GOT3 (cell line): Measurements from ENCODE around the gene SLC25A26.

ENCODE experiments used
- DNase-seq: peaks from one replicate; lab custom pipeline; 2025; ENCODE audit warnings: mixed read lengths; lab: John Stamatoyannopoulos, UW

SLC25A26 gene

DNA sequence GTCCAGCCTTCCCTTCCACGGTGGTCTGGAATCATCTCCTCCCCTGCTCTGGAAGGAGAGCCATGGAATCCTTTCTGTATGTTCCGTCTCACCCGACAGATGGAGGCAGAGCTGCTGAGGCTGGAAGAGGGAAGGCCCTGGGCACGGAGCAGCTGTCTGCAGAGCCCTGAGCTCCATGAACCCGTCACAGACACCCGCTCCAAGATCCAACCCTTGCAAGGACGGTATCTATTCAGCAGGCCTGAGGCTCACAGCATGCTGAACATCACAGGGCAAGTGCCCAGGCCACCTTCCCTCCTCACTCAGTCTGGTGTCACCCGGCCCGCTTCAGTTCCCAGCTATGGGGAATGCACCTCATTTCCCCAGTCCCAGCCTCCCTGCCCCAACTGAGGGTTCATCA is 176.1 kb downstream of the SLC25A26 start:
- DNase-seq: no peak

DNA sequence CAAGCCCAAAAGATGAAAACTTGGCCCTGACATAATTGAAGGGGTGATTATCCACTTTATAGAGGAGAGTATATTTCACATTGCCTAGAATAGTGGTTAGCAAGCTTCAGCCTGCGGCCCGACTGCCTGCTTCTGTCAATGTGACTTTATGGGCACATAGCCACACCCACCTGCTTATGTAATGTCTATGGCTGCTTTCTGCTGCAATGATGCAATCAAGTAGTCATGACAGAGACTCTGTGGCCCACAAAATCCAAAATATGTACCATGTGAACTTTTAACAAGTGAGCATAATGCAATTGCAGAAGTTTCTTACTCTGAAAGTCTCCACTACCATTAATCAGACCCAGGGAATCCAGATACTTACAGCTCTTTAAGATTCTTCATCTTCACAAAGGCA is 176.9 kb downstream of the SLC25A26 start:
- no peak for DNase-seq

DNA sequence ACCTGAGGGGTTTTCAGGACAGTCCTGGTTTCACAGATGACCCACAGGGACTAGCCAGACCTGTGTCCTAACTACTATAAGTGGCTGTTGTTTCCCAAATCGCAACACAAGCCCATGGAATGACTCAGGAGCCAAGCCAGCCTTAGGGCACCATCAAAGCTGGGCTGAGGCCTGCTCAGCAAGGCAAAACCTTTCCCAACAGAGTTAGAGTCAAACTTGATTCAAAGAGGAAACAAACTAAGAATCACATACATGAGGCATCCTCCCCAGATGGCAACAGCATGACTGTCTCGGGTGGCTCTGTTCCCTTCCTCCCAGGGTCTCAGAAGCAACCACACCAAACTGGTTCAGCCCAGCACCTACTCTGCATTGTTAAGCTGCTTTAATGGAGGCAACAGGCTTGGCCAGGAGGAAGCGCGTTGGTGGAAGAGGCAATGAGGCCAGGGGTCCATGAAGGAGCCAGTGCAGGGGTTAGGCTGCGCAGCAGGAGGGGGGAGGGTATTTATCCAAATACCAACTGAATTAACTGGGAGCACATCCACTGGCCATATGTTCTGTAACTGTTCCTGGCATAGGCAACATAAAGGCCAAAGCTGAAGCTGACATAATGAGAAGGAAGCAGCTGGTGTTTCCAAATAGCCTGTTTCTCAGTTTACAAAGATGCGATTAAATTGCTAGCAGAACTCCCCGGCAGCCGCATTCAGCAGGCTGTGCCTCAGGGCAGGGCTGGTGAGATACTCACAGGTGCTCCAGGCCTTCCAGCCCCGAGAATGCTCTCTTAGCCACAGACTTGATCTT is 177.6 kb downstream of the SLC25A26 start:
- no peak for DNase-seq

DNA sequence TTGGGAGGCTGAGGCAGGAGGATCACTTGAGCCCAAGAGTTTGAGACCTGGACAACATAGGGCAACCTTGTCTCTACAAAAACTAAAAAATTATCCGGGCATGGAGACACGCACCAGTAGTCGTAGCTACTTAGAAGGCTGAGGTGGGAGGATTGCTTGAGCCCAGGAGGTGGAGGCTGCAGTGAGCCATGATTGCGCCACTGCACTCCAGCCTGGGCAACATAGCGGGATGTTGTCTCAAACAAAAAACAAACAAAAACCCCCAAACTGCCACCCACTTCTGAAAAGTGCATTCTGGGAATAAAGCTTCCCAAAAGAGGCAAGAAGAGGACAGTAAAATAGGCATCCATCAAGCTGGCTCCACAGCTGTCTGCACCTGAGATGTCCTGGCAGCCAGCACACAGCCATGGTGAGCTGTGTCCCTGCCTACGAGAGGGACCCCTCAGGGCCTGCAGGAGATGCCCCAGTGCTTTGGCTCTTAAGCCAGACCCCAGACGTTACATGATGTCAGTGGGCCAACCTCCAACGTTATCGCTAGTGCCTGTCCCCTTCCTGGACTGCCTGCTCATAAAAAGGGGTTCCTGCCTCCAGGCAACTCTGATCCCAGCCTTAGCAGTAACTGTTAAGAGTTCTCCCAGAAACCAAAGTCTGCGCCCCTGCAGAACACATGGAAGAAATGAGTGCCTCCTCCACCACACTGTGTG is 178.9 kb downstream of the SLC25A26 start:
- no peak for DNase-seq

DNA sequence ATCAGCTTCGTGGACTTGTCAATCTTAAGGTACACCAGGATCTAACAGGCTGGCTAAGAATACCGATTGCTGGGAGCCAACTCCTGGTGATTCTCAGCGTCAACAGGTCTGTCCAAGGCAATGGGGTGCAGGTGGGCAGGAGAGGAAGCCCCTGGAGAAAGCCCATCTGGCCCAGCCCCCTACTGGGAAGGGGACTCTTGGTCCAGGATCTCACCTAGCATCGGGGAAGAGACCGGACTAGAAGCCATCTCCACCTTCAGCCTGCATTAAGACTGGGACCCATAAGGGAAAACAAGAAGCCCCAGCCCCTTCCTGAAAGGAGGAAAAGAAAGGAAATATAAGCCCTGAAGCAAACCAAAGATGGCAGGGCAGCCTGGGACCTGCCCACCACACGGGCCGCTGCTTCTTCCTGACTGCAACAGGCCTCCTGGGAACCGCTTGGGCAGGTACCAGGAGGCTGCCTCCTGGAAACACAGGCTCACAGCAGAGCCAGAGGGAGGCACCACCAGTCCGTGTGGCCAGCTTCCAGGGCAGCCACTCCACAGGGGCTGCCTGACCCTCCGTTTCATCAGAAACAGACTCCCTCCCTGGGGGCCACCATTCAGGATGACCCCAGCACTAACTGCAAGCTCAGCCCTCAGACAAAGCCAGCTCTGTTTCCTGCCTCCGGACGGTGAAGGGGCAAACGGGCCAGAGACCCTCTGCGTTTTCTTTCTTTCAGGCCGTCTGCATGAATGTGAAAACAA is 179.8 kb downstream of the SLC25A26 start:
- no peak for DNase-seq

DNA sequence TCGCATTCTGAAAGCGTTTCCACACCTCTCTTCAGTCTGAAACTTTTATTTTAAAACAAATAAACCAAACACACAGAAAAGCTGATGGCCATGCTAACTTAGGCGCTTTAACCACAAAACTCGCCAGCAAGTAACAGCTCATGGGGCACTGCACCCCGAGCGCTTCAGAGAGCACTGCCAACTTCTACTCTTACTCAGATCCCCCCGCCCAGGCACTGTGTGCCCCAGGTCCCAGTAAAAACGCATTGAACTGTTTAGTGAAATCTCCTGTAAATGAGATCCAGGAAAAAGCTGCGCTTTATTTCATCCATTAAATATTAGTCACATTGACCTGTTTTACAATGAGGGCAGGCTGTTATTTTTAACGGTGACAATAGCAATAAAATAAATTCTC is 180.4 kb downstream of the SLC25A26 start:
- no peak for DNase-seq

DNA sequence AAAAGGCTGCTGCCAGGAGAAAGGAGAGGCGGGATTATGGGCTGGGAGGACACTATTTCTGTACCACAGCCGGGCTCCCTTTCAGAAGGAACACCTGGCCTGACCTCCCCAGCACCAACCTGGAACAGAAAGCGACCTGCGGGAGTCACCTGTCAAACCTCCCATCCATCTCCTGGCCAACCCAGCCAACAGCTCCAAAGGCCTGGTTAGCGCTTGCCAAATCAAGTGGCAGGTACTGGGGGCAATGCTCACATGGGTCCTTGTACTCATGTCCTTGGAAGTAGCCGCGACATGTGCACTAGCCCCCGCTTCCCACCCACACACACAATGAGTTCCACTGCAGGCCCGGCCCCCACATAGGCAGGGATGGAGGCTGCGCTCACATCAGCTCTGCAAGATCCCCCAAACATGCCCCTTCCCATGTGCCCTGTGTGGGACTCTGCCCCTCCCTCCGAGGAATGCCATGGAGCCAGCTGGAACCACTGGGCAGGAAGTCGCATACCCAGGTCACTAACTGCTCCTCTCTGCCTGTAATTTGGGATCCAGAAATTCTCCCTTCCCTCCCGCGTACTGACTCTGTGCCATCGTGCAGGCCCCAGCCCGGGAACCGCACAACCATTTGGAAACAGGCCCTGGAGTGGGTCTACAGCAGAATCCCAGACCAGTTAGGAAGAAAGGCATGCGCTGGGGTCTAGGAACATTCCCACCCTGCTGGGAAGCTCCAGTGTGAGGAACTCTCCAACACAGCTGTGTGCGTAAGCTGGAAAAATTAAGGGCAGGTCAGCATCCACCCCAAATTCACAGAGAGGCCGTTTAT is 181.1 kb downstream of the SLC25A26 start:
- no peak for DNase-seq

DNA sequence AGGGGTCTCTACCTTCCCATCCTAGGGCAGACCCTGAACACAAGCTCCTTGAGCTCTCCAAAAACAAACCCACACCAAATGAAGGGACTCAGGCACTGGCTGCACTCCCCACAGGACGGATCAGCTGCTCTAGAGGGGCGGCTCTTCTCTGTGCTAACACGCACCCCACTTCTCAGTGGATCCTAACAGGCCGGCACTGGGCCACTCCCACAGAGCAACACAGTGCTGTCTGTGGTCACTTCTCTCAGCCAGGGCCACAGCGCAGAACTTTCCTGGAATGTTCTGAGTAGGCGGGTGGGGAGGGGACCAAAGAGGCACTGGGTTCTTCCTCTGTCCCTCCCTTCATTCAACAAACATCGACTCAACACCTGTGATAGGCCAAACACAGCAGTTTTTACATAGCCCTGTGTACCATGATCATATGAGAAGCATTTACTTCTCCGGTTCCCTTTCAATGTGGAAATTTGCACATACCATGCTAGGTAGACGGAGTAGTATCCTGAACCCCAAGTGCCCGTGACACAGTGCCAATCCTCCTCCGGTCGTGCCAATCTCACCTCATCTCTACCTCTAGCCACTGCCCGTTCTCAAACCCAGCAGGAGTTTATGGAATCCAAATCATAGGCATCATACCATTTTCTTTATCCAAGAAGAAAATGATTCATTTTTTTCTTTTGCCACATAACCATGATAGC is 181.9 kb downstream of the SLC25A26 start:
- no peak for DNase-seq

DNA sequence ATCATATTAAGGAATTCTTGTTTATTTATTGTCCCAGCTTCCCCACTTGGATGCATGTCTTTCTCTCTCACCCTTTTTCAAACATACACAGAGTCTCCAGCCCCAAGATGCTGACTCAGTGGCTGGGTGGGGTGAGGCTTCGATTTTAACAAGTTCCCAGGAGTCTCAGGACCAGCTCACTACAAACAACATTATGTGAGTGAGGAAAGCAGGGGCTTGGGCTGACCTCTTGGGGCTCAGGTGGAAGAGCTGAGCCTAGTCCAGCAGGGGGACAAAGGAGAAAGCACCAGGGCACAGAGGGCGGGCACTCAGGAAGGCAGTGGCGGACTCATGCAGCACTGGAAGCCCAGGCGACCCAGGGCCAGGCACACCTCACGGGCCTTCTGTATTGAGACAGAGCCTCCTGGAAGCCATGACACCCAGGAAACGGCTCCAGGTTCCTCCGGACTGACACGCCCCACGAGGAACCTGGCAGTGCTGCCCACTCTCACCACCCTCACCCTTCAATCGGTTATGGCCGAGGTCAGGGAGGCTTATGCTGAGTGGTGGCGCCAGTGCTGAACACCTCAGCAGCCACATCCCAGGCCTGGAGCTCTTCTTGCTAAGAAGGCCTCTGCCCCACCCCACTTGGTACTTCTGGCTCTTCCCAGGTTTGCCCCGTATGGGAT is 182.7 kb downstream of the SLC25A26 start:
- DNase-seq: no peak

DNA sequence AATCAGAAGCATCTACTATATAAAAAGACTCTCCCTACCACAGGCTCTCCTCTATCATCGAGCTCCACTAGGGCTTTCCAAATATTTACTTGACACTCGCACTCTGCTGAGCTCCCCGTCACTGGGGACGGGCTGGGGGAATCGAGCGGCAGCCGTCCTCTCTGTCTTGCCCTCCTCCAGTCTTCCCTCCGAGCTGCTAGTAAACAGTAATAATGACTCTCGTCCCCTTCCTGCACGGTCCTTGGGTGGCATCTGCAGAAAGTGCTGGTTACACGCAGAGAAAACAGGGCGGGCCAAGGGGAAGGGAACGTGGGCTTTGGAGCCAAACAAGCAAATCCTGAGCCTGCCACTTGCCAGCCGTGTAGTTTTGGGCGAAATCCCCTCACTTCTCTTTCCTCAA is 183.4 kb downstream of the SLC25A26 start:
- no peak for DNase-seq

DNA sequence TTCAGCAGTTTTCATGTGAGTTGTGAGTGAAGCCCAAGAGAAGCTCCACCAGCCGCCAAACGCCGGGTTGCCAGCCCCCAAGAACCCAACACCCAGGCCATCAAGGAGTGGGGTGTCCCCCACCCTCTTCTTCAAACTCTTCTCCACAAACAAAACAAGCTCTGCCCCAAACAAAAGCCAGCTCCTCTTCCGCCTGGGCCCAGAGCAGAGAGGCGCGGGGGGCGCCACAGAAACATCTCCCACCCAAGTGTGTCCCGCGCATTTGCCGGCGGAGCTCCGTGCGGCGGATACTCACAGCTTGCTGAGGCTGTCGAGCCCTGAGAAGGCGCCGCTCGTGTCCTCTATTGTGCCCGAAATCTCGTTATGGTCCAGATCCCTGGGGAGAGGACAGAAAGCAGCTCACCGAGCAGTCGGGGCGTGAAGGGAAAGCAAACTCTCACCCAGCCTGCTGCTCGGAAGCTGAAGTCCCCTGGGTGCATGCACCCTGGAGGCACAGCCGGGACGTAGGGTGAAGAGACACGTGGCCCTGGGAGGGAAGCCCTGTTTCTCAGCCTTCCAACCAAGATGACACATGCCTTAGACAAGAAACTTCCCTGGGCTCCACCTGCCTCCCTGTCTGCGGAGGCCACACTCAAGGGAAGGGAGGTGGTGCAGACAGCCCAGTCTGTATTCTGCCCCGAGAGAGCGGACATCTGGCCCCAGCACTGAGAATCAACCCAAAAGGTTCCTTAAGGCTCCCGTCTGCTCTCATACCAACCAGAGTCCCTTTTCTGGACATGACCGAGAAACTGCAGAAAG is 184.3 kb downstream of the SLC25A26 start:
- DNase-seq: no peak

DNA sequence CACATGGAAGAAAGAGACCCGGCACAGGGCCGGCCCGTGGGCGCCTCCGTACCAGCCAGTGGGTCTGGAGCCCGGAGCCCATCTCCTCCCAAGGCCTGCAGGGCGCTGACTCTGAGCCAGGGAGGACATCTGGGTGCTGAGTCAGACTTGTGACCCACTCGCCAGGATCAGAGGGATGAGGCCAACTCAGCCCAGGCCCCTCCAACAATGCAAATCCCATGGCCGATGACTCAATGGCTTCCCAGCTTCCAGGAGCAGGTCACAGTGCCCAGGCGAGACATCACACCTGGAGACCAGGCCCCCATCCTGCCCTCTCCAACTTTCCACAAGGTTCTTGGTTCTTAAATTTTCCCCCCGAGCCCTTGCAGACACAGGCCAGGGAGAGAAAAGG is 184.9 kb downstream of the SLC25A26 start:
- no peak for DNase-seq

DNA sequence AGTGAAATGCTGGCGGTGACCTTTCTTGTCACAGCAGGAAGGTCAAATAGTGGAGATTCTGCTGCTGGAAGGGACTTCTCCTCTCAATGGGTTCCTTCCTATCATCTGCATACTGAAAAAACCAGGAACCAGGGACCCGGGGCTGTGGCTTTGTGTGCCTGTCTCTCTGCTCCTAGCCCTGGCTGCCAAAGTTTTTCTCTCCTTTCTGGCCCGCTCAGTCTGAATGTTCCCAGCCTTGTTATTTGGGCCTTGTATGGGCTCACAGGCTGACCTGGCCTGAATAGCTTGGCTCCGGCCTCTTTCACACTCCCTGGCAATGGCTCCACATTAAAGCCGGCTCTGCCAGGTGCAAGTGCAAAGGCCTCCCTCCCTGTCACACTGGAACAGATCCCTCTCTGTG is 185.4 kb downstream of the SLC25A26 start:
- DNase-seq: no peak

DNA sequence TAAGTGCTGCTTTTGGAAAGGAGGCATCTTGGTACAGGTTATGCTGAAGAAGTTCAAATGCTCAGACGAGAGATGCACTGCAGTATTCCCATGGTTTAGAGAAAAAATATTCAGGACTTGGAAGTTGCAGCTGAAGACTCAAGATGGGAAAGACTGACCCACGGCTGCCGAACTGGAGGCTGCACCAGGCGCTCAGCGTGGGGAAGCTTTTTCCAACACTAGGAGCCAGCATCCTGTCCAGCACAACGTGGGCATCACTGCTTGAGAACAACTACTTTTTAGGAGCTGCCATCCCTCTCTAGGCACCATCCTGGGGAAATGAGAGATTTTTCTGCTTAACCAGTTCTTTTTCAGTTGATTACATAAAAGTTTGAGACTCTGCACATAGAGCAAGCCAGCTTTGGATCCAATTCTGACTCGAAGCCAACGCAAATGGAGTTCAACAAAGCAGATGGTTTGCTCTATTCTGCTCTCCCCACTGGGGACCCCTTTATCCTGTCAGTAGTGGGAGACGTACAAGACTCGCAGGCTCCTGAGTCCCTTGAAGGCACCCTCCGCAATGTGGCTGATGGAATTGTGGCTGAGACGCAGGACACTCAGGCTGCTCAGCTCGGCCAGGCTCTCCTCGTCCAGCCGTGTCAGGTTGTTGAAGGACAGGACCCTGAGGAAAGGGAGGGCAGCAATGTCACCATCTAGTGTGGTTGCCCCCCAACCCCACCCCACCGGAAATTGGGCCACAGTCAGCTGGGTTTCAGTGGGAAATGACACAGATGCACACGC is 186.2 kb downstream of the SLC25A26 start:
- DNase-seq: no peak

DNA sequence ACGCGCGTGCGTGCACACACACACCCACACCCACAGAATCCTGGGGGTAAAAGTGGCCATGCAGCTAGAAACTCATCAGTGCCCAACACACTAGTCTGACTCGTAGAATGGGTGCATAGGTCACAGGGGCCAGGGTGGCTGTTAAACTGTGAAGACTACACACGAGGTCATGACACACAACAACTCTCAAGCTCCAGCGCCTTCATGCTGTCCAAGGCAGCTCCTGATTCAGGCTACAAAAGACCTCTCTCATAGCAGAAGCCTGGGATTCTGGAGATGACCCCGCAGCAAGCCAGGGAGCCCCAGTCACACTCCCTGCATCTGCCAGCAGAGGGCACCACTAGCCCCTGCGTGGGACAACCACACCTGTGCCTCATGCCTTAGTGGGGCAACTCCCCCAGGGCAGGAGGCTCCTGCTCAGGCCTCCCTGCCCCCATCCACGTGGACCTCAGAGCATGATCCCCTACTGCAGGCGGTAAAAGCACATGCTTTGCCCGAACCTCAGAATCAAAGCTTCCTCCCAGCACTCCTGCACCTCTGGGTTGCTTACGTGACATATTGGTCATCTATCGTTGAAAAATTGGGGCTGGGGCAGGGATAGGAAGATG is 186.9 kb downstream of the SLC25A26 start:
- no peak for DNase-seq

DNA sequence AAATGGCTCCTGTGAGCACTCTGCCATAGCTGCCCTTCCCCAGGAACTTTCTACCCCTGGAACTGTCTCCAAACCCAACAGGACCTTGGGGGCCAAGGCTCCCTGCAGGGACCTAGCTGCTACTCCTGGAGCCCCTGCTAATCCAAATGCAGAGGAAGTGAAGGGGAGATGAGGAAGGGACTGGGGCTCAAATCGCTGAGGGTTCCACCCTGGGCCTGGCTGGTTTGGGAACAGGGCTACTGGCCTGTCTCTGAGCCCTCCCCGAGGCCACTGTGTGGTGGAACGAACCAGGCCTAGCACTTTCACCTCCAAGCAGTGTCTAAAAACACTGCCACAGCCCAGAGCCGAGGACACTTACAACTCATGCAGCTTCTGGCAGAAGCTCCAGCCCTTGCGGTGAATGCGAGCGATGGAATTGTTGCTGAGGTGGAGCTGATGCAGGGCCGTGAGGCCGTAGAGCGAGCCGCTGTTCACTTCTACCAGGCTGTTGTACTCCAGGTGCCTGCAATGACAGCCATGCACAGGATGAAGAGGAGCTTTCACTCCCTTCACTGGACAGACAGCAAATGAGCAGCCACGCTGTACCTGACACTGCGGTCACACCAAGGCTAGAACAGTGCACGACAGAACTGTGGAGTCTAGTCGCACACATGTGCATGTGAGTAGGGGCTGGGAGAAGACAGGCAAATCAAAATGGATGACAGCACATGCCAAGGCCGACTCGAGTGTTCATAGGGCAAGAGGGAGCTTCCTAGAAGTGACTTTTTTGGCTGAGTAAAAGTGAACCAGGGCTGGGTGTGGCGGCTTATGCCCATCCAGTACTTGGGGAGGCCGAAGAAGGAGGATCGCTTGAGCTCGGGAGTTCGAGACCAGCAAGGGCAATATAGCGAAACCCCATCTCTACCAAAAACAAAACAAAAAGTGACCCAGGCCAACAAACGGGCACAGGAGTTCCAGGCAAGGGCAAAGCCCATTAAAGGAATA is 189.3 kb downstream of the SLC25A26 start:
- no peak for DNase-seq

DNA sequence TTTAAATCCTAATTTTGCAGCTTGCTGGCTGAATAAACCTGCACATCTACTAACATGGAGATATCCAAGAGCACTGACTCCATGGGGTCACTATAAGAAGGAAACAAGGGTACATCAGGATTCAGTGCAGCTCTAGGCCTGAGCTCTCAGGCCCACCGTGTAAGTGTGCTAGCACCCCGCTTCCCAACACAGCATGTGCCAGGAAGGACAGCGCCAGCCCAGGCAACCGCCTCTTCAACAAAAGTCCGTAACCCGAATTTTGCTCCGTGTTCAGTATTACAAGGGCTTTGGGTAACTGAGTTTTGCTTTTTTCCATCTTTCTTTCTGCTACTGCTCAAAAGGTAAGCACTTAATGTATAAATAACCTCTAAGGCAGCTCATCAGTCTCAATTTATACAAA is 190.2 kb downstream of the SLC25A26 start:
- DNase-seq: no peak

DNA sequence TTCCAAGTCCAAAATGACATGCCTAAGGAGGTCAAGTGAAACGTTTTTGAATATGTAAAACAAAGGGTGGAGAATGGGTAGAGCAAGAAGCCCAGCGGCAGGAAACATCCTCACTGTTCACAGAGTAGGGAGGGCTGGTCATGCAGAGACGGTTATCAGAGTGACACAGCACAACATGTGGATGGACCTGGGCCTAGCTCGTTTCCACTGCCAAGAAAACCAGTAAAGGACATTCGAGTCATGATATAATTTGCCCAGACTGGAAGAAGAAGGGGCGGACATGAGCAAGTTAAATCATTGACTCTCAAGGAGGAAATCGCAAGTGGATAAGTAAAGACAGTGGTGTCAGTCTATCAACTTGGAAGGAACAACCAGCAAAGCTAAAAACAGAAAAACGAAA is 190.7 kb downstream of the SLC25A26 start:
- no peak for DNase-seq
